WERI-Rb-1 (cell line): ENCODE measurements around the gene PTCRA.
"Not testable (repeated sequence)": the region's sequence is repeated elsewhere in the genome, so short reads cannot be mapped to it uniquely, and the experiment has no call there.

ENCODE experiments used
- DNase-seq: peaks from one replicate; pipeline ENCODE4 v3.0.0-alpha.2; 2020
- H3K27ac ChIP-seq: fragments of 250-450 bp; sonication (Bioruptor Pico); 2 replicates; pipeline ENCODE4 v1.5.1; 2020; ENCODE audit warnings: mild to moderate bottlenecking, moderate library complexity
- H3K27me3 ChIP-seq: fragments of 250-450 bp; sonication (Bioruptor Pico); 2 replicates; pipeline ENCODE4 v1.5.1; 2021; ENCODE audit warnings: mild to moderate bottlenecking, low read depth, moderate library complexity; ENCODE audit not compliant: insufficient read depth, severe bottlenecking
- H3K36me3 ChIP-seq: fragments of 250-450 bp; sonication (Bioruptor Pico); 2 replicates; pipeline ENCODE4 v1.5.1; 2020; ENCODE audit warnings: mild to moderate bottlenecking, moderate library complexity
- H3K4me3 ChIP-seq: 2 replicates; pipeline ENCODE4 v1.5.1; 2011; ENCODE audit warnings: low read depth, mild to moderate bottlenecking, control low read depth, low read length
- H3K9me3 ChIP-seq: fragments of 250-450 bp; sonication (Bioruptor Pico); 2 replicates; pipeline ENCODE4 v1.5.1; 2021; ENCODE audit warnings: mild to moderate bottlenecking, moderate library complexity; ENCODE audit not compliant: severe bottlenecking
- CTCF ChIP-seq: IDR thresholded peaks from 2 replicates; pipeline ENCODE4 v1.5.1; 2011; ENCODE audit warnings: low read depth, mild to moderate bottlenecking, control low read depth, inconsistent platforms, low read length

Gene PTCRA

GRCh38 chr6:42899871-42900270, 16.0 kb upstream of the PTCRA start:
- Histone ChIP-seq H3K9me3 (no peaks in the 10 kb centered on the region), H3K4me3 (no peak overlapping the region), H3K36me3 (no peaks in the 10 kb centered on the region), H3K27ac (no peak overlapping the region), H3K27me3 (no peaks in the 10 kb centered on the region)
- no peak for DNase-seq
- TF ChIP-seq CTCF, result no peak

DNA sequence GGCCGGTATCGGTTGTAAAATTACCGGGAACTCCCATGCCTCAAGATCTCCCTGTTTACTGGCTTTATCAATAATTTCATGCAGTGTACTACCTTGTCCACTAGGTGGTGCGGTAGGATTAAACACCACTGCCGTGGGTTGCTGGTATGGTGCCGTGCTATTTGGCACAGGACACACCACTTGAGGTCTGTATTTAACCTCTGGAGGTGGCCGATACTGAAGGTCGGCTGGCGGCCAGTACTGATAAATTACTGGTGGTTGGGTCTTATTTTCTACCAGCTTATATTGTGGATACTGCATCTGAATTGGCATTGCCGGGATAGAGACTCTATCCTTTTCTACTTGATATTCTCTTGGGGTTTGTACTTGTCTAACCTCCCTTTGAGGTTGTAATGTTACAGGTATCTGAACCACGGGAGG, 14.3 kb upstream of the PTCRA start:
- Histone ChIP-seq H3K27me3 (no peaks in the 10 kb centered on the region), H3K36me3 (no peaks in the 10 kb centered on the region), H3K4me3 (no peak overlapping the region), H3K9me3 (no peaks in the 10 kb centered on the region), H3K27ac (no peak overlapping the region)
- TF ChIP-seq CTCF, result peak; percentile 80
- DNase-seq, result peak; percentile 90

- H3K27me3 ChIP-seq, H3K36me3 ChIP-seq, H3K4me3 ChIP-seq, H3K9me3 ChIP-seq: not testable (repeated sequence)
- H3K27ac ChIP-seq, result peak overlapping the region; percentile 7; the same call in 1 of the 2 replicates
- peak; percentile 48 for DNase-seq
These were observed 13.2 kb upstream of the PTCRA start for GRCh38 chr6:42902429-42903263.

DNA sequence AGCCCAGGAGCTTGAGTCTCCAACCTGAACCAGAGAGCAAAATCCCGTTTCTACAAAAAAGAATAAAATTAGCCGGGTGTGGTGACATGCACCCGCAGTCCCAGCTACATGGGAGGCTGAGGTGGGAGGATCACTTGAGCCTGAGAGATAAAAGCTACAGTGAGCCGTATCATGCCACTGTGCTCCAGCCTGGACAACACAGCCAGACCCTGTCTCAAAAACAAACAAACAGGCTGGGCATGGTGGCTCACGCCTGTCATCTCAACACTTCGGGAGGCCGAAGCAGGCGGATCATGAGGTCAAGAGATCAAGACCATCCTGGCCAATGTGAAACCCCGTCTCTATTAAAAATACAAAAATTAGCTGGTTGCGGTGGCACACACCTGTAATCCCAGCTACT, 11.4 kb upstream of the PTCRA start:
- H3K27ac ChIP-seq, result no peak overlapping the region
- no peak for DNase-seq
- no peaks in the 10 kb centered on the region for H3K27me3 ChIP-seq
- H3K36me3 ChIP-seq, result no peaks in the 10 kb centered on the region
- no peak overlapping the region for H3K4me3 ChIP-seq
- H3K9me3 ChIP-seq, result no peaks in the 10 kb centered on the region
- TF ChIP-seq CTCF, result no peak

DNA sequence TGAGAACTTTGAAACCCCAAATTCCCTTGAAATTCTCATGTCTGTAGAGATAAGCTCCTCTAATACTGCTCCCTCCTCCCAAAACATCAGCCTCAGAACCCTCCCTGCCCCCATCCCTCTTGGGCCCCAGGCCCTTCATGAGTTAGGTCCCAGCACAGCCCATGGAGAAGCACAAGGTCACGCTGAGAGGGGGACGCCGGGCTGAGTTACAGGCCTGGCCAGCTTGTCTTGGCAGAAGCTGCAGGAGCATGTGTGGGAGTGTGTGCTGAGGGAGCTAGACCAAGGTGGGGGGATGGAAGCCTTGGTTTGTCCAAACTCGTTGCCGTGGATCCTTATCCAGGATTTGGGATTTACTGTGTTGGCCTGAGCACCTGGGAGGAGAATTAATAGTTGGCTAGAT, 8.5 kb upstream of the PTCRA start:
- Histone ChIP-seq H3K36me3 (no peaks in the 10 kb centered on the region), H3K4me3 (no peak overlapping the region), H3K27me3 (no peaks in the 10 kb centered on the region), H3K27ac (no peak overlapping the region), H3K9me3 (no peaks in the 10 kb centered on the region)
- peak; percentile 47 for DNase-seq
- no peak for TF ChIP-seq CTCF

- no peaks in the 10 kb centered on the region for H3K36me3 ChIP-seq
- no peaks in the 10 kb centered on the region for H3K9me3 ChIP-seq
- H3K27ac ChIP-seq, result no peak overlapping the region
- no peaks in the 10 kb centered on the region for H3K27me3 ChIP-seq
- no peak for DNase-seq
- no peak for TF ChIP-seq CTCF
- H3K4me3 ChIP-seq, result no peak overlapping the region
These were observed 6.0 kb upstream of the PTCRA start for GRCh38 chr6:42909835-42910234.
